Hypothalamus (tissue), 51 donors: ENCODE measurements around the gene GALK1.
A peak's percentile ranks its signal among the peaks of the same experiment; 100 is the strongest.
"Not testable (repeated sequence)": the region's sequence is repeated elsewhere in the genome, so short reads cannot be mapped to it uniquely, and the experiment has no call there.

Experiments used
- DNase-seq, 51 donors: peaks; one replicate each; lab custom pipeline; 2025; lab: John Stamatoyannopoulos, UW

GALK1 gene

DNA sequence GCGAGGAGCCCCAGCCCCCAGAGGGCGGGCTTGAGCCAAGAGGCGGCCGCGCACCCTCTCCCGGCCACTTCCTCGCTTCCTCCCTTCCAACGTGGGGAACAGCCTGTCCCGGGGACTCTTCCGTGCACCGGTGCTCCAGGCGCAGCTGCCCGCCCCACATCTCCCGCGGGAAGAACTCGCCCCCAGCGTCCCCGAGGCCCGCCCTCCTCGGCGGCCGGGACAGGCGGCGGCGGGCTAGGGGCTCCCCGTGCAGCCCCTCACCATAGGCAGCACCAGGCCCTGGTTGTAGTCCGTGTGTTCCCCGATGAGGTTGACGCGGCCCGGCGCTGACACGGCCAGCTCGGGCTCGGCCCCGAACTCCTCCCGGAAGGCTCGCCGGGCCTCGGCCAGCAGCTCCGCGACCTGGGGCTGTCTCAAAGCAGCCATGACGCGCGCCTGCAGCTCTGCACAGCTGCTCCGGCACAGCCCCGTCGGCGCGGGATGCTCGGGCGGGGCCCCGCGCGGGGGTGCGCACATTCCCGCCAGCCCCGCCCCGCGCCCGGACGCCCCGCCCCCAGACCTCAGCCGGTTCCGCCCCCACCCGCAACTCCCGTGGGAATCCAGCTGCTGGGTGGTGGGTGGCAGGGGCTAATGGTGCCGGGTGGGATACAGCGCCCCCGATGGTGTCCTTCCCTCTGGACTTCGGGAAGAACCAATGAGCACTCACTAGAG, at the start of gene GALK1:
TSS of gene GALK1 (minus strand) at position 482 of the 711 bp plus-strand sequence. CDS start at position 426, 56 bp downstream.
- peak in 46 of 51 donors; percentile 24 to 80 (median 53) for DNase-seq

DNA sequence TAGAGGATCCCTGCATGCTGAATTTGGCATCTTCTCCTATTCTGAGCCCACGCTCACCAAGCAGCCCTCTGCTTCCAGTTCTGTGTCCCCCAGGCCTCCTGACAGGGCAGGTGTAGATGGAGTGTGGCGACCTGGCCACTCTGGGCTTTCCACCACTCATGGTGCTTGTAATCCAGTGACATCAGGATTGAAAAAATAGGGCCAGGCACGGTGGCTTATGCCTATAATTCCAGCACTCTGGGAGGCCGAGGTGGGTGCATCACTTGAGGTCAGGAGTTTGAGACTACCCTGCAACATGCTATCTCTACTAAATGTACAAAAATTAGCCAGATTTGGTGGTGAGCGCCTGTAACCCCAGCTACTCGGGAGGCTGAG, 49.0 kb upstream of the GALK1 start:
- no peak for DNase-seq

DNA sequence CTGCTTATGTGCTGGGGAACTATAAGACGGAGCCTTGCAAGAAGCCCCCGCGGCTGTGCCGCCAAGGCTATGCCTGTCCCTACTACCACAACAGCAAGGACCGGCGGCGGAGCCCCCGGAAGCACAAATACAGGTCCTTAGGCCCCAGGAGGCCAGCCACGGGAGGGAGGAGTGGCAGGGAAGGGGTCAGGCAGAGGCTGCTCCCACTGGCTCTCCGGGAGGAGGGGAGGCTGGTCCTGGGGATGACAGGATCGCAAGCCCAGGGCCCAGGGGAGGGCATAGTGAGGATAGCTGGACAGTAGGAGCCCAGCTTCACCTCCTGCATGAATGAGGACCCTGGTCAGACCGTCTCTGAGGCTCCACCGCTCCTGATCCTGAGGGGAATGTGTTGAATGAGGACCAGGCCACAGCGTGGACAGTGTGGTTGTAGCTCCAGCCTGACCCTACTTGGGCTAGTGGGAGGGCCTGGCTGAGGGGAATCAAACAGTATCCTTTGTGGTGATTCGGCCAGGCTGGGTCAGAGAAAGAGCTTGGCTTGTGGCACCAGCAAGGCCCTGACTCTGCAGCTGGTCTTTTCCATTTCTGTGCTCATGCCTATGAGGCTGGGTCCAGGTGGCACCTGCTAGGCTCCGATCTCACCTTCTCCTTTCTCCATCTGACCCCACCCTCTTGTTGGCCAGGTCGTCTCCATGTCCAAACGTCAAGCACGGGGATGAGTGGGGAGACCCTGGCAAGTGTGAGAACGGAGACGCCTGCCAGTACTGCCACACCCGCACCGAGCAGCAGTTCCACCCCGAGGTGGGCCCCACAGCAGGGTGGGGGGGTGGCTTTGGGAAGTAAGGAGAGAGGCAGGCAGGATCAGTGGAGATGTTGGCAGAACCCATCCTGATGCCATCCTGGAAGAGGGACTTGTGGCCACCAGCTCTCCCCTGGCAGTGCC, 48.4 kb upstream of the GALK1 start:
- no peak for DNase-seq

DNA sequence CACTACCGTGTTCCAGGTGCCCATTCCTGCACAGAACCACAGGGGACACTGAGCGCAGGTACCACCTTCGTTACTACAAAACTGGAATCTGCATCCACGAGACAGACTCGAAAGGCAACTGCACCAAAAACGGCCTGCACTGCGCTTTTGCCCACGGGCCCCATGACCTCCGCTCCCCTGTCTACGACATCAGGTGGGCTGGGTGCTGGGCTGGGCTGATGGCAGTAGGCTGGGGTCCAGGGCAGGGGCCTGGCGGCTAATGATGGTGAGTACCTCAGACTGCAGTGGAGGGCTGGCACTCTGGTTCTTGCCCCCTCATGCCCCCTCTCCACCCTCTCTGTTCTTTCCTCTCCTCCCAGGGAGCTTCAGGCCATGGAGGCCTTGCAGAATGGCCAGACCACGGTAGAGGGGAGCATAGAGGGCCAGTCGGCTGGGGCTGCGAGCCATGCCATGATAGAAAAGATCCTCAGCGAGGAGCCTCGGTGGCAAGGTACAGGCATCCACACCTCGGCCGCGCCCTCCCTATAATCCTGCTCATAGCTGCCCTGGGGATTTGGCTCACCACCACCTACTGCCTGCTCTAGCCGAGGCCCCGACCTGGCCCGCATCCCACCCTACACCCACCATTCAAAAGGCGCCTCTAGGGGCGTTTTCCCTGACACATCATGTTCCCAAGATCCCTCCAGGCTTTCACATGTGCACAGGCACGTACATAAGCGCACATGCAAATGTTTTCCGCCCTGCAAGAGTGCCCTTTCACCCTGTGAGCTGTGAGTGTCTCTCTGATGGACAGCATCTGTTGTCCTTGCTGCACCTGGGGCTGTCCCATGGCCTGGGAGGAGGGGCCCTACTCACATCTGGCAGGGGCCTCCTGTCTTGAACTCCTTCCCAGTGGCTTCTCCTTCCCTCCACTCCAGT, 47.4 kb upstream of the GALK1 start:
- no peak for DNase-seq

GRCh38 chr17:75811174-75811573, 46.2 kb upstream of the GALK1 start:
- DNase-seq = no peak

- DNase-seq = not testable (repeated sequence)
These were observed 45.8 kb upstream of the GALK1 start for GRCh38 chr17:75810756-75811155.

DNA sequence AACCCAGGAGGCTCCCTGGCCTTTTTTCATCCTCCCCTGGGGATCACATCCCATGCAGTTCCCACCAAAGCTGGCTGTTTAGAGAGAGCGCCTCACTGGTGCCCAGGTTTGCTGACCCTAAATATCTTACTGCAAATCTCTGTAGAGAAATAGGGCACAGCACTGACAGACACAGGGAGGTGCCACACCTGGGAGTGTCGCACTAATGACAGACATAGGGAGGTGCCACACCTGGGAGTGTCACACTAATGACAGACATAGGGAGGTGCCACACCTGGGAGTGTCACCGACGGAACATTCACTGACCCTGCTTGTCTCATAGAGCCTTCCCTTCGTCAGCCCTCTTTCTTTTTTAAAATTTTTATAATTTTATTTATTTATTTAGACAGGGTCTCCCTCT, 45.2 kb upstream of the GALK1 start:
- DNase-seq = no peak

DNA sequence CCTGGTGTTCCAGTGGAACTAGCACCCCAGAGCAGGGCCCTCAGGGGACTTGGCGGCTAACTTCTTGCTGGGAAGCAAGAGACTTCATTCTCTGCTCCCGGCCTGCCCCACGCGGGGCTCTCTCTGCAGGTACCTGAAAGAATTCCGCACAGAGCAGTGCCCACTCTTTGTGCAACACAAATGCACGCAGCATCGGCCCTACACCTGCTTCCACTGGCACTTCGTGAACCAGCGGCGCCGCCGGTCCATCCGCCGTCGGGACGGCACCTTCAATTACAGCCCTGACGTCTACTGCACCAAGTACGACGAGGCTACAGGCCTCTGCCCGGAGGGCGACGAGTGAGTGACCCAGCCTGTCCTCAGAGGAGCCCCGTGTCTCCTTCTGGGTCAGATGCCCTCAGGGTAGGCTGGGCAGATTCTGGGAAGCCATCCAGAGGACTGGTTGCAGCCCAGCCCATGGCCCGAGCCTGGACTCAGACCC, 44.7 kb upstream of the GALK1 start:
- DNase-seq = no peak

- no peak for DNase-seq
These were observed 44.1 kb upstream of the GALK1 start for GRCh38 chr17:75808905-75809621.

- no peak for DNase-seq
These were observed 43.5 kb upstream of the GALK1 start for GRCh38 chr17:75808549-75808904.

GRCh38 chr17:75807861-75808260, 42.9 kb upstream of the GALK1 start:
- DNase-seq = no peak

- no peak for DNase-seq
These were observed 42.0 kb upstream of the GALK1 start for GRCh38 chr17:75806822-75807500.

GRCh38 chr17:75803883-75804282, 38.9 kb upstream of the GALK1 start:
- no peak for DNase-seq

DNA sequence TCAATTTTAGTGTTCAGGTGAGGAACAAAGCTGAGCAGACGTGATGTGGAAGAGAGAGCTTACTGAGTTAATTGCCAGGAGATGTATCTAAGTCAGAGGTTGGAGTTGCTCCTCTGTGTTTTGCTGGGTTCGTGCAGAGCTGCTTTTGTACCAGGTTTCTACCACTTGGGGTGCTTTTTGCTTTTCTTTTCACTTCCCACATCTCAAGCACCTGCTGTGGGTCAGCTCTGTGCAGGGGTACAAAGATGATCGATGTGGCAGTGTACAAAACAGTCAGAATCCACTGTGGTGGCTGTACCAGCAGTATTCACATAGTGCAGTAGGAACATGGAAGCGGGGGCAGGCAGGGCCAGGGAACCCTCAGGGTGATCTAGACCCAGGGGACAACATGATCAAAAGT, 34.4 kb upstream of the GALK1 start:
- no peak for DNase-seq

DNA sequence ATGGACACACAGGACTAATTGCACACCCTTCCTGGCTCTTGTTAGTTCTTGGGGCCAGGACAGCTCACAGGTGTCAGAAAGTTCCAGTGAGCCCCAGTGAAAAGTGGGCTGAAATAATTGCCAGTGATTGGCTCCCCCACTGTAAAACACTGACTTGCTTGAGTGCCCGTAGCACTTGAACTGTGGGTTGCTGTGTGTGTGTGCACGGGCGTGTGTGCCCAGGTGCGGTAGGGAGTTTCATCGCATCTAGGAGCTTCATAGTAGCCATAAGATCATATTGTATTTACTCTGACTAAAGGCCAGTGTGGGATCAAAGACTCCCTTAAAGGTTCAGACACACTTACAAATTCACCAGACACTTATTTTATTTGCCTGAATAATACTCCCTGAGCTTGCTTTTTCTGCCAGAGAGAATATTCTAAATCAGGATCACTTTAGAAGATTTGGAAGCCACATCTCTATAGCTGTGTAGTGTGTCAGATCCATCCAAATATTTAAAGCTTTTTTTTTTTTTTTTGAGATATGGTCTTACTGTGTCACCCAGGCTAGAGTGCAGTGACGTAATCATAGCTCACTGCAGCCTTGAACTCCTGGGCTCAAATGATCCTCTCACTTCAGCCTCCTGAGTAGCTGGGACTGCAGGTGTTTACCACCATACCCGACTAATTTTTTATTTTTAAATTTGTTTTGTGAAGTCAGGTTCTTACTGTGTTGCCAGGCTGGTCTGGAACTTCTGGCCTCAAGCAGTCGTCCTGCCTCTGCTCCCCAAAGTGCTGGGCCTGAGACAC, 31.0 kb upstream of the GALK1 start:
- DNase-seq = no peak

DNA sequence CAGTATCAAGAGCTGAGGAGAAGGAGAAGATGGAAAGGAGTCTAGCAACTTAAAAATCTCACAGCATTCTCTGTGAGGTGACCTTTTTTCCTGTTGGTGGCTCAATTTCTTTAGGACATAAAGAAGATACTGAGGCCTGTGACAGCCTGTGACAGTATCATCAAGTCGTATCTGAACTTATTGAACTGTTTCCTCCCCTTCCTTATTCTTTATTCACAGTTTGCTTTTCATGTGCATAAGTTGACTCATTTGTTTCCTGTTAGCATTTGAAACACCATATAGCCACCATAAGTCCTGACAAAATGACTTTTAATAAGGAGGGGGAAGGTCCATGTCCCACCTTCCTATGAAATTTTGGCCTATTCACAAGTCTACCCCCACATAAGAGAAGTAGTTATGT, 28.5 kb upstream of the GALK1 start:
- DNase-seq = no peak

GRCh38 chr17:75791254-75791653, 26.3 kb upstream of the GALK1 start:
- no peak for DNase-seq

GRCh38 chr17:75785016-75785890, 20.3 kb upstream of the GALK1 start:
- peak in 49 of 51 donors; percentile 74 to 99 (median 91) for DNase-seq
